ENCODE results near the gene VSTM2L. TPM values are rescaled to one million over a fixed set of nuclear protein-coding genes. Genes with fewer than 3 reads are reported as not detected.

The VSTM2L gene
- total RNA-seq, 2 donors from 2014 or later = 5.3 to 7.0 TPM

DNA sequence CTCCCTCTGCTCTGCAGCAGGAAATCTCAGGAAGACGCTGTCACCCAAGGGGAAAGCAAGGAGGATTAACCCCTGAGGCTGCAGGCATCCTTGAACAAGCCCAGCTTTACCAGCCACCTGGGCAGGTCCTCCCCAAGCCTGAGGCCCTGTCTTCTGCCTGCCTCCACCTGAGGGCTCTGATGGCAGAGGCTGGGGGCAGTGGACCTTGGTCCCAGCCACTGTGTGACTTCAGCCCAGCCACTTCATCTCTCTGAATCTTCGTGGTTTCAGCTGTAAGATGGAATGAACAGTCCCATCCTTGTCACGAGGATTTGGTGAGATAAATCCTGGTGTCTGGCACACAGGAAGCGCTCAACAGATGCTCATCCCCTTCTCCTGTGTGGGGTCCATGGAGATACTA is 8.5 kb upstream of the VSTM2L start:
- no peak for ATAC-seq
- Histone ChIP-seq H3K4me1 (peaks cover 7% of the 10 kb centered on the region), H3K27ac (no peak overlapping the region), H3K36me3 (replicated peaks in 1 of 2; ENCODE audit: insufficient read depth in 1 of 2, low read depth in 2 of 2) (no peaks in the 10 kb centered on the region), H3K27me3 (no peaks in the 10 kb centered on the region), H3K9me3 (no peaks in the 10 kb centered on the region), H3K4me3 (no peak overlapping the region)
- DNase-seq = no peak
- no peak for TF ChIP-seq POLR2A (IDR thresholded peaks at IDR 0.05)
- TF ChIP-seq, protein P1, sequence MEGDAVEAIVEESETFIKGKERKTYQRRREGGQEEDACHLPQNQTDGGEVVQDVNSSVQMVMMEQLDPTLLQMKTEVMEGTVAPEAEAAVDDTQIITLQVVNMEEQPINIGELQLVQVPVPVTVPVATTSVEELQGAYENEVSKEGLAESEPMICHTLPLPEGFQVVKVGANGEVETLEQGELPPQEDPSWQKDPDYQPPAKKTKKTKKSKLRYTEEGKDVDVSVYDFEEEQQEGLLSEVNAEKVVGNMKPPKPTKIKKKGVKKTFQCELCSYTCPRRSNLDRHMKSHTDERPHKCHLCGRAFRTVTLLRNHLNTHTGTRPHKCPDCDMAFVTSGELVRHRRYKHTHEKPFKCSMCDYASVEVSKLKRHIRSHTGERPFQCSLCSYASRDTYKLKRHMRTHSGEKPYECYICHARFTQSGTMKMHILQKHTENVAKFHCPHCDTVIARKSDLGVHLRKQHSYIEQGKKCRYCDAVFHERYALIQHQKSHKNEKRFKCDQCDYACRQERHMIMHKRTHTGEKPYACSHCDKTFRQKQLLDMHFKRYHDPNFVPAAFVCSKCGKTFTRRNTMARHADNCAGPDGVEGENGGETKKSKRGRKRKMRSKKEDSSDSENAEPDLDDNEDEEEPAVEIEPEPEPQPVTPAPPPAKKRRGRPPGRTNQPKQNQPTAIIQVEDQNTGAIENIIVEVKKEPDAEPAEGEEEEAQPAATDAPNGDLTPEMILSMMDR (IDR thresholded peaks at IDR 0.05) = no peak
- intact Hi-C loops (cut with DNase I) = no loop called here
- WGBS, 2 donors = 86 to 88% methylated on average over 3 to 4 of the region's 4 CpGs

DNA sequence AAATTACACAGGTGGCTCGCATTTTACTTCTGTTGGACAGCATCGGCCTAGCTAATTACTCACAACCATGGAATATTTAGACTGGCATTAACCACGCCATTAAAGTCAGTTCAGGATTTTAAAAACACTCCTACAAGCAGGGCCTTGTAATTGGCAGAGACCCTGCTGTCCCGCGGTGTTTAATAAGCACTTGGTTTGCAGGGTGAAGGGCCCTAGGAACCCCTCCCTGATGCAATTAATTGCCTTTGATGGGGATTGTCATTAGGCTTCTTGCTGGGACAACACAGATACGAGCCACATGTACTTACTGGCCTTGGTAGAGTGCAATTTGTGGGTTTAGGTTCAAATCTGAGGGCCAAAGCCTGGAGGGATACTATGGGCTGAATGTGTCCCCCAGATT is 7.8 kb upstream of the VSTM2L start:
- Histone ChIP-seq H3K36me3 (replicated peaks in 1 of 2; ENCODE audit: insufficient read depth in 1 of 2, low read depth in 2 of 2) (no peaks in the 10 kb centered on the region), H3K27ac (no peak overlapping the region), H3K4me1 (peaks cover 7% of the 10 kb centered on the region), H3K27me3 (no peaks in the 10 kb centered on the region), H3K9me3 (no peaks in the 10 kb centered on the region), H3K4me3 (no peak overlapping the region)
- intact Hi-C loops (cut with DNase I) = no loop called here
- 89 to 93% methylated on average over 6 of the region's 6 CpGs for WGBS, 2 donors
- ATAC-seq (no peak), DNase-seq (no peak)
- TF ChIP-seq POLR2A (IDR thresholded peaks at IDR 0.05) = no peak
- TF ChIP-seq, protein P1 (IDR thresholded peaks at IDR 0.05) = no peak

DNA sequence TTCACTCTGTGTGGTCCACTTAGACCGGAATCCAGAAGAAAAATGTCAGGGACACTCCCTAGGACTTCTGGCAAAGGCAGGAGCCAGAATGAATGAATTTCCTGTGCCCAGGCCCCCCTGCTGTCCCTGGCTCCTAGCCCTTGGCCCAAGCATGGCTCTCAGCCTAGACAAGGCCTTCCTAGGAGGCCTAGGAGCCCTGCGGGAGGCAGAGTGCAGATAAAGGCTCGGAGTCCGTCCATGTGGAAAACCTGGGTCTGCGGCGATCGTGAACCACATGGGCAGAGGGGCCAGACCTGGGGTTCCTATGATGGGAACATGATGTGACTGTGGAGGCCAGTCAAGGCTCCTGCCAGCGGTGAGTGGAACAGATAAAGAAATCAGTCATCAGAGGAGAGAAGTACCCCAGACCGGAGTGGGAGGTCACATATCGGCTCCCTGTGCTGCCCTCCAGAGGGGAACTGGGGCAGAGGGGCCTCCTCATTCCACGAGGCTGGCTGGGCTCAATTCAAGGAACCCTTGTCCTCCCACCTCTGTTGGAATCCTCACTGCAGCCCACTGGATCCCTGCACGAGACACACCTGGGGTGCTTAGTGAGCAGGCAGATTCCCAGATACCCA is 5.9 kb upstream of the VSTM2L start:
- intact Hi-C loops (cut with DNase I) = no loop called here
- peak overlapping the region in 1 of 4 donors; percentile 66 for H3K27ac ChIP-seq
- H3K27me3 ChIP-seq = peaks cover 0 to 2% of the 10 kb centered on the region in 2 donors
- no peaks in the 10 kb centered on the region for H3K9me3 ChIP-seq
- WGBS, 2 donors = 61 to 68% methylated on average over 10 to 12 of the region's 12 CpGs
- TF ChIP-seq, protein P1 (IDR thresholded peaks at IDR 0.05) = no peak
- TF ChIP-seq POLR2A (IDR thresholded peaks at IDR 0.05) = no peak
- peaks cover 7% of the 10 kb centered on the region for H3K4me1 ChIP-seq
- DNase-seq (peak in 1 of 4 donors; percentile 37), ATAC-seq (peak; percentile 54)
- H3K4me3 ChIP-seq = no peak overlapping the region
- no peaks in the 10 kb centered on the region for H3K36me3 ChIP-seq (replicated peaks in 1 of 2; ENCODE audit: insufficient read depth in 1 of 2, low read depth in 2 of 2)

DNA sequence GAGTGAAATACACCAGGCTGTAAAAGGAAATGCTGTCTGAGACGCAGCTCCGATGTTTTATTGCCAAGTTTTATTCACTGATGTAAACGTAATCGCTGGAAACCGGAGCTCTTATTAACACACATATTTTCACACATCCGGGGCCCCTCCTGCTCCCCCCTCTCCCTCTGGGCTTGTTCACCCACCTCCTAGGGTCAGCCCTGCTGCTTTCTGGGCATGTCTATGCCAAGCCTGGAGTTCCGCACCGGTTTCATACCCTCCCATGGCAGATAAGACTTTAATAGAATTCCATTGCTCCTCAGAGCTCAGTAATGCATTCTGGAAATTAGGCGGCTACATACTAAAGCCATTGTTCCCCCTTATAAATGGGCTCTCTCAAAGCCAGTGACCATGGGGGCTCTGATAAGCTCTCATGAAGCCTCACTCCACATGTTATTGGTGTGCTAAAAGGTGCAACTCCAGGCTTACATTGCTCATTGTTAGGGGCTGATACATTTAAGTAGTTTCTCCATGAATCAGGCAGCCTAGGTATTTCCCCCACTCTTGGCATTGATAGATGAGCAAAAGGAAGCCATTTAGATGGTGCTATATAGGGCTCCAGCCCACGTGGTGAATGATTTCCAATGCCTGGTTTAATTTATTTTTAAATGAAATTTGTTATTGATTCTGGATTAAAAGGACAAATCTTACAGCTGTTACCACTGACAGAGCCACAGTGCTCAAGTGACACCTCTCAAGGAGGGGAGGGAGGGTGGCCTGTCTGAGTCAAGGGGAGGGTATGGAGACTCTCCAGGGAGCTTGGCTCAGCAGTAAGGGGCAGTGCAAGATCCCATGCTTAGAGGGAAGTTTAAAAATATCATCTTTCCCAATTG is 4.5 kb upstream of the VSTM2L start:
- intact Hi-C loops (cut with DNase I) = no loop called here
- Histone ChIP-seq H3K4me1 (peaks cover 20% of the 10 kb centered on the region), H3K4me3 (no peak overlapping the region), H3K27me3 (peaks cover 0 to 9% of the 10 kb centered on the region in 2 donors), H3K9me3 (no peaks in the 10 kb centered on the region), H3K36me3 (replicated peaks in 1 of 2; ENCODE audit: insufficient read depth in 1 of 2, low read depth in 2 of 2) (no peaks in the 10 kb centered on the region), H3K27ac (peak overlapping the region in 1 of 4 donors; percentile 66)
- WGBS, 2 donors = 40 to 43% methylated on average over 10 of the region's 10 CpGs
- ATAC-seq = peak; percentile 65
- TF ChIP-seq, protein P1 (IDR thresholded peaks at IDR 0.05) = no peak
- no peak for TF ChIP-seq POLR2A (IDR thresholded peaks at IDR 0.05)
- DNase-seq = peak in 1 of 4 donors; percentile 29

Data from body of pancreas (tissue), 4 donors.